Stomach smooth muscle (tissue), 2 donors: ENCODE measurements around the gene APOM.
A peak's percentile ranks its signal among the peaks of the same experiment; 100 is the strongest.

Experiments used
- H3K27ac ChIP-seq: one replicate; pipeline ENCODE4 v1.7.0; 2013; ENCODE audit warnings: mild to moderate bottlenecking, low read length, inconsistent platforms
- H3K27me3 ChIP-seq, 2 donors: one replicate each; pipeline ENCODE4 v1.7.0; 2013; ENCODE audit warnings: low read length in 2 of 2; ENCODE audit not compliant: insufficient read depth in 2 of 2, control insufficient read depth in 1 of 2
- H3K36me3 ChIP-seq, 2 donors: one replicate each; pipeline ENCODE4 v1.7.0; 2013; ENCODE audit warnings: low read length in 2 of 2; ENCODE audit not compliant: control insufficient read depth in 2 of 2, insufficient read depth in 2 of 2
- H3K4me1 ChIP-seq: one replicate; pipeline ENCODE4 v1.7.0; 2013; ENCODE audit warnings: low read length; ENCODE audit not compliant: control insufficient read depth, insufficient read depth
- H3K4me3 ChIP-seq, 2 donors: one replicate each; pipeline ENCODE4 v1.7.0; 2013; ENCODE audit warnings: low read length in 2 of 2
- H3K9ac ChIP-seq, 2 donors: one replicate each; pipeline ENCODE4 v1.7.0; 2013; ENCODE audit warnings: low read length in 2 of 2, mild to moderate bottlenecking in 1 of 2
- H3K9me3 ChIP-seq, 2 donors: one replicate each; pipeline ENCODE4 v1.7.0; 2013; ENCODE audit warnings: low read length in 2 of 2; ENCODE audit not compliant: control insufficient read depth in 2 of 2
- donor health status: healthy.
- donor health status: Pancreatic carcinoma.

APOM gene

DNA sequence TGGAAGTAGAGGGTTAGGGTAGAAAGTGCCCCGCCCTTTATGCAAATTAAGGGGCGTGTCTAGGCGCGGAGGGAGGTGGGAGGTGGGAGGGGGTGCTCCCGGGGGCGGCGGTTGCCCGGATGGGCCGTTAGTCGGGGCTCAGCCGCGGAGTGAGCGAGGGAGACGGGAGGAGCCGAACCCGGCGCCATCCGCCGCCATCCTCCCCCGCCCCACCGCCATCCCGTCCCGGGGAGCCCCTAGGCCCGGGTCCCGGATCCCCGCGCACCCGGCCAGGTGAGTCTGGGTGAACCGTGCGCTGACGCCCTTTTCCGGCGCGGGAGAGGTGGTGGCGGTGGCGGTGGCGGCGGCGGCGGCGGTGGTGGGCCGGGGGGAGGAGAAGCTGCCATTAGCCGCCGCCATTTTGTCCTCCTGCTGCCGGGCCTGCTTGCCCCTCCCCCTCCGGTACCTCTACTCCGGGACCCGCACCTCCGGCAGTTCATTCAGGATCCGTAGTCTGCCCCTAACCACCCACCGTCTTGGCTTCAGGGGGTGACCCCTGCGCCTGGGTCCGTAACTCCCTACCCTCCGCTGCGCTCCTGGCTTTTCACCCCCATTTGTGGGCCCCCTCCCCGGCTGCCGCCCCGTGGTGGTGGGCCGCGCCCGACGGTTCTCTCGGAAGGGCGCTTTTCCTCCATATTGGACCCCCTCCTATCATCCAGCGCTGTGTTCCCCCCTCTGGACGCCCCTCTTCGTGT is 34.9 kb upstream of the APOM start, which contains the start of gene PRRC2A:
PRRC2A (plus strand) TSS at position 130 of the 734 bp plus-strand sequence. CDS start 2,075 bp downstream, outside the sequence.
- Histone ChIP-seq H3K4me1 (peaks cover 15% of the 10 kb centered on the region), H3K4me3 (peak within 1 kb of the TSS; percentile 89 to 91), H3K27me3 (no peaks in the 10 kb centered on the region), H3K36me3 (peaks cover 25 to 30% of the 10 kb centered on the region in 2 donors), H3K9ac (peak within 1 kb of the TSS; percentile 96 to 100), H3K9me3 (no peaks in the 10 kb centered on the region), H3K27ac (peak within 1 kb of the TSS; percentile 97)

- Histone ChIP-seq H3K9ac (peak overlapping the region; percentile 96 to 100), H3K27ac (peak overlapping the region; percentile 97)
These were observed 34.3 kb upstream of the APOM start for GRCh38 chr6:31621320-31621939.

GRCh38 chr6:31621991-31622390 is 33.7 kb upstream of the APOM start:
- Histone ChIP-seq H3K9me3 (no peaks in the 10 kb centered on the region), H3K36me3 (peaks cover 37 to 42% of the 10 kb centered on the region in 2 donors), H3K4me1 (peaks cover 15% of the 10 kb centered on the region), H3K4me3 (peak overlapping the region; percentile 89 to 91), H3K27ac (peak overlapping the region; percentile 97), H3K9ac (peak overlapping the region; percentile 96 to 100), H3K27me3 (no peaks in the 10 kb centered on the region)

More at GRCh38 chr6:31621320-31621939, 34.3 kb upstream of the APOM start:
- Histone ChIP-seq H3K36me3 (peaks cover 32 to 36% of the 10 kb centered on the region in 2 donors), H3K4me3 (peak overlapping the region; percentile 89 to 91), H3K27me3 (no peaks in the 10 kb centered on the region), H3K4me1 (peaks cover 15% of the 10 kb centered on the region), H3K9me3 (no peaks in the 10 kb centered on the region)

DNA sequence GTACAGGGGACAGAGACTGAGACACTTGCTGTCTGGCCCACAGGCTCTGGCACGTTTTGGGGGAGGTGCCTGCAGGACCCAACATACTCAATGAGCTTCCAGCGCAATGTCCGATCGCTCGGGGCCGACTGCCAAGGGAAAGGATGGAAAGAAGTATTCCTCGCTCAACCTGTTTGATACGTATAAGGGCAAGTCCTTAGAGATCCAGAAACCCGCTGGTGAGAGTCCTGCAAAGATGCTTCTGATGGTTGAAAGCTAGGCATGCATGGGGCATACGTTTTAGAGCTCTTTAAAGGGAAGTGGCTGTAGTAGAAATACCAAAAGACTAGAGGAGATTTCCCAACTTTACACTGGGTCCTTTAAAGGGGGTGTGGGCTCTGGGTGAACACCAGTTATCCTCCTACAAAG is 33.0 kb upstream of the APOM start:
- Histone ChIP-seq H3K4me3 (peak overlapping the region; percentile 89 to 91), H3K27me3 (no peaks in the 10 kb centered on the region), H3K36me3 (peaks cover 42 to 49% of the 10 kb centered on the region in 2 donors), H3K4me1 (peaks cover 15% of the 10 kb centered on the region), H3K27ac (no peak overlapping the region), H3K9me3 (no peaks in the 10 kb centered on the region), H3K9ac (peak overlapping the region in 1 of 2 donors; percentile 100)

DNA sequence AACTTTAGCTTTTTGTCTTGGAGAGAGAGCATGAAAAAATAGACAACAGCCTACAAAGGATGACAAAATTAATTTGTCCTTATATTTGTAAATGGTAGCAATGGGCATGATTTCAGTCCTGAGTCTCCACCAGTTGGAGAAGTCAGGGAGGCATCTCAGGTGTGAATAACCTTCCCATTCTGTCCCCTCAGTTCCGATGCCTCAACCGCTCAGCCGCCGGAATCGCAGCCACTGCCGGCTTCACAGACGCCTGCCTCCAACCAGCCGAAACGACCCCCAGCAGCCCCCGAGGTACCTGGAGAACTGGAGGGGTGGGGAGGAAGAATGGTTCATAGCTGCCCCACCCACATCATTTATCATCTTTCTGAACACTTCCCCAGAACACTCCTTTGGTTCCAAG is 31.6 kb upstream of the APOM start:
- H3K9ac ChIP-seq: no peak overlapping the region
- peaks cover 55 to 60% of the 10 kb centered on the region in 2 donors for H3K36me3 ChIP-seq
- H3K27ac ChIP-seq: no peak overlapping the region
- H3K4me1 ChIP-seq: peaks cover 15% of the 10 kb centered on the region
- no peaks in the 10 kb centered on the region for H3K27me3 ChIP-seq
- no peaks in the 10 kb centered on the region for H3K9me3 ChIP-seq
- H3K4me3 ChIP-seq: no peak overlapping the region

DNA sequence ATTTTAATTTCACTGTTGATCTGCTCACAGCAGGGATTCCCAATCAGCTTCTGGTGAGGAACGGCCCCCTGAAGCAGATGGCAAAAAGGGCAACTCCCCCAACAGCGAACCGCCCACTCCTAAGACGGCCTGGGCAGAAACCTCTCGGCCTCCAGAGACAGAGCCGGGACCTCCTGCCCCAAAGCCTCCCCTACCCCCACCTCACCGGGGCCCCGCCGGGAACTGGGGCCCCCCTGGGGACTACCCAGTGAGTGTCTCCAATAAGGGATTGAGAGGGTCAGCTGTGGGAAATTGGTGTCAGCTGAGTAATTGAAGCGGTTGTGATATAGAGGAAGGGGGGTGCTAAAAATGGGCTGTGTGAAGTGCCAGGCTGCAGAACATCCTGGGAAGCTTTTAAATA is 28.7 kb upstream of the APOM start:
- Histone ChIP-seq H3K9ac (no peak overlapping the region), H3K36me3 (peaks cover 73 to 78% of the 10 kb centered on the region in 2 donors), H3K9me3 (no peaks in the 10 kb centered on the region), H3K27me3 (no peaks in the 10 kb centered on the region), H3K4me1 (peaks cover 6% of the 10 kb centered on the region), H3K27ac (no peak overlapping the region), H3K4me3 (no peak overlapping the region)

GRCh38 chr6:31627690-31628287 is 27.9 kb upstream of the APOM start:
- Histone ChIP-seq H3K4me1 (no peaks in the 10 kb centered on the region), H3K4me3 (no peak overlapping the region), H3K27ac (no peak overlapping the region), H3K9me3 (no peaks in the 10 kb centered on the region), H3K27me3 (no peaks in the 10 kb centered on the region), H3K36me3 (peaks cover 73 to 77% of the 10 kb centered on the region in 2 donors), H3K9ac (peak overlapping the region in 1 of 2 donors; percentile 13)

DNA sequence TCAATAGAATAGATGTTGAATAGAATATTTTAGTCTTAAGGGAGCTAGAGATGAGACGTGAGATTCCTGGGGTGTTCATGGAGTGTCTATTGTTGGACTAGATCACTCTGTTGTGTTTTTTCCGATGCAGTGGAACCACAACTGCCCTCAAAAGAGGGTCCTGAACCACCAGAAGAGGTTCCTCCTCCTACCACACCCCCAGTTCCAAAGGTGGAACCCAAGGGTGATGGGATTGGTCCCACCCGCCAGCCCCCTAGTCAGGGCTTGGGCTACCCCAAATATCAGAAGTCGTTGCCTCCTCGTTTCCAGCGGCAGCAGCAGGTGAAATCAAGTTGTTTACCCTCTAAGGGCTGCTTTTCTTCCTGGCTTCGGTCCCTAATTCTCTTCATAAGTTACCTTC is 26.7 kb upstream of the APOM start:
- Histone ChIP-seq H3K9me3 (no peaks in the 10 kb centered on the region), H3K9ac (no peak overlapping the region), H3K4me1 (no peaks in the 10 kb centered on the region), H3K4me3 (no peak overlapping the region), H3K36me3 (peaks cover 70 to 75% of the 10 kb centered on the region in 2 donors), H3K27ac (no peak overlapping the region), H3K27me3 (no peaks in the 10 kb centered on the region)

GRCh38 chr6:31630177-31630934 is 25.3 kb upstream of the APOM start:
- Histone ChIP-seq H3K4me1 (no peaks in the 10 kb centered on the region), H3K36me3 (peaks cover 71 to 77% of the 10 kb centered on the region in 2 donors), H3K4me3 (no peak overlapping the region), H3K9ac (no peak overlapping the region), H3K9me3 (no peaks in the 10 kb centered on the region), H3K27me3 (no peaks in the 10 kb centered on the region), H3K27ac (no peak overlapping the region)

GRCh38 chr6:31631209-31631608 is 24.5 kb upstream of the APOM start:
- Histone ChIP-seq H3K9me3 (no peaks in the 10 kb centered on the region), H3K9ac (no peak overlapping the region)

More at GRCh38 chr6:31631209-31631608, 24.5 kb upstream of the APOM start:
- Histone ChIP-seq H3K4me1 (no peaks in the 10 kb centered on the region), H3K4me3 (no peak overlapping the region), H3K27me3 (no peaks in the 10 kb centered on the region), H3K36me3 (peaks cover 71 to 77% of the 10 kb centered on the region in 2 donors), H3K27ac (no peak overlapping the region)
